ENCODE results near the gene SAMD4B.

SAMD4B gene

DNA sequence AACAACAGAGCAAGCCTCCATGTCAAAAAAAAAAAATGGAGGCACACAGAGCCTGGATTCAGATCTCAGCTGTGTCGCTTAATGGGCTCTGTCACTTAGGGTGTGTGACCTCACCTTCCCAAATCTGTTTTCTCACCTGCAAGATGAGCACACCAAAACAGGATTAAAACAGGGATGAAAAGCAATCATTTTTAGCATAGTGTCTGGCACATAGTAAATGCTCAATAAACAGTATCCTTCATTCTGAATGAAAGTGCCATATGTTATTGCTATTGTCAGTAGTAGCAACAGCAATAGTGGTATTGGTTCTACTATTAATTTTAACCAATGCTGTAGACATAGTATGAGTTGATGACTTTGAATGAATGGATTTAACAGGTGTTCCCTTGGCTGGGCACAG, 23.3 kb downstream of the SAMD4B start:
- H3K27me3 ChIP-seq (ENCODE audit: insufficient read depth, low read length): no peaks in the 10 kb centered on the region
- H2AFZ ChIP-seq (ENCODE audit: low read length): no peak overlapping the region
- no peak overlapping the region for H3K4me3 ChIP-seq (ENCODE audit: low read depth, low read length, poor library complexity, severe bottlenecking)
- H3K79me2 ChIP-seq (ENCODE audit: insufficient read depth, low read length): no peaks in the 10 kb centered on the region
- peaks cover 20% of the 10 kb centered on the region for H3K4me1 ChIP-seq (ENCODE audit: insufficient read depth, low read length, severe bottlenecking)
- no peaks in the 10 kb centered on the region for H3F3A ChIP-seq (ENCODE audit: insufficient read depth, low read length)
- no peaks in the 10 kb centered on the region for H4K20me1 ChIP-seq (ENCODE audit: insufficient read depth, low read length)
- peaks cover 61% of the 10 kb centered on the region for H3K36me3 ChIP-seq (ENCODE audit: insufficient read depth, low read length)
- H3K9me3 ChIP-seq (ENCODE audit: low read length): no peaks in the 10 kb centered on the region
- no peak overlapping the region for H3K9ac ChIP-seq (ENCODE audit: low read length)
- no peaks in the 10 kb centered on the region for H3K9me2 ChIP-seq (ENCODE audit: low read depth, low read length)
- TF ChIP-seq, protein P1, sequence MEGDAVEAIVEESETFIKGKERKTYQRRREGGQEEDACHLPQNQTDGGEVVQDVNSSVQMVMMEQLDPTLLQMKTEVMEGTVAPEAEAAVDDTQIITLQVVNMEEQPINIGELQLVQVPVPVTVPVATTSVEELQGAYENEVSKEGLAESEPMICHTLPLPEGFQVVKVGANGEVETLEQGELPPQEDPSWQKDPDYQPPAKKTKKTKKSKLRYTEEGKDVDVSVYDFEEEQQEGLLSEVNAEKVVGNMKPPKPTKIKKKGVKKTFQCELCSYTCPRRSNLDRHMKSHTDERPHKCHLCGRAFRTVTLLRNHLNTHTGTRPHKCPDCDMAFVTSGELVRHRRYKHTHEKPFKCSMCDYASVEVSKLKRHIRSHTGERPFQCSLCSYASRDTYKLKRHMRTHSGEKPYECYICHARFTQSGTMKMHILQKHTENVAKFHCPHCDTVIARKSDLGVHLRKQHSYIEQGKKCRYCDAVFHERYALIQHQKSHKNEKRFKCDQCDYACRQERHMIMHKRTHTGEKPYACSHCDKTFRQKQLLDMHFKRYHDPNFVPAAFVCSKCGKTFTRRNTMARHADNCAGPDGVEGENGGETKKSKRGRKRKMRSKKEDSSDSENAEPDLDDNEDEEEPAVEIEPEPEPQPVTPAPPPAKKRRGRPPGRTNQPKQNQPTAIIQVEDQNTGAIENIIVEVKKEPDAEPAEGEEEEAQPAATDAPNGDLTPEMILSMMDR (IDR thresholded peaks at IDR 0.05; ENCODE audit: low read length): no peak
- TF ChIP-seq EZH2 (IDR thresholded peaks at IDR 0.05; ENCODE audit: borderline replicate concordance, low read length): no peak
- H3K4me2 ChIP-seq (ENCODE audit: low read length): no peak overlapping the region
- H3K27ac ChIP-seq (ENCODE audit: low read depth, low read length, poor library complexity, severe bottlenecking): no peak overlapping the region

- Histone ChIP-seq H3K79me2 (ENCODE audit: insufficient read depth, low read length) (no peaks in the 10 kb centered on the region), H3K9ac (ENCODE audit: low read length) (no peak overlapping the region), H3K36me3 (ENCODE audit: insufficient read depth, low read length) (peaks cover 65% of the 10 kb centered on the region), H3K4me2 (ENCODE audit: low read length) (no peak overlapping the region), H3K9me2 (ENCODE audit: low read depth, low read length) (no peaks in the 10 kb centered on the region), H3K27ac (ENCODE audit: low read depth, low read length, poor library complexity, severe bottlenecking) (no peak overlapping the region), H4K20me1 (ENCODE audit: insufficient read depth, low read length) (no peaks in the 10 kb centered on the region), H3F3A (ENCODE audit: insufficient read depth, low read length) (no peaks in the 10 kb centered on the region), H3K4me3 (ENCODE audit: low read depth, low read length, poor library complexity, severe bottlenecking) (no peak overlapping the region), H3K4me1 (ENCODE audit: insufficient read depth, low read length, severe bottlenecking) (peaks cover 2% of the 10 kb centered on the region), H2AFZ (ENCODE audit: low read length) (no peak overlapping the region), H3K9me3 (ENCODE audit: low read length) (no peaks in the 10 kb centered on the region), H3K27me3 (ENCODE audit: insufficient read depth, low read length) (no peaks in the 10 kb centered on the region)
- TF ChIP-seq EZH2 (IDR thresholded peaks at IDR 0.05; ENCODE audit: borderline replicate concordance, low read length): no peak
- TF ChIP-seq, protein P1 (IDR thresholded peaks at IDR 0.05; ENCODE audit: low read length): no peak
Measured at GRCh38 chr19:39369200-39369599, 27.0 kb downstream of the SAMD4B start.

DNA sequence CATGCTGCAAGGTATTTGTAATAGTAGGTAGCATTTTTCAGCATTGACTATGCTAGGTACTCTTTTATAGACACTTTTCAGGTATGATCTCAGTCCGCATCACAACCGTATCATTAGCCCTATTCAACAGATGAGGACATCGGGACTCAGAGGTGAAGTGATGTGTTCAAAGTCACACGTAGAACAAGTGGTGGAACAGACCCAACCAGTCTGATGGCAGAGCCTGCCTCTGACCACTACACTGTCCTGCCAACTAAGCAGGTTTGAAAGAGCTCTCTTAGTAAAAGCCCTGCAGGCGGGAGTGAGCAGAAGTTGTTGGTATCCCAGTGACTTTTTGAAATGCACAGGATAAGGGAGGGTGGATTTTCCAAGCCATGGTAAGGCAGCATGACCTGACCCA, 28.5 kb downstream of the SAMD4B start:
- no peak overlapping the region for H3K4me2 ChIP-seq (ENCODE audit: low read length)
- no peaks in the 10 kb centered on the region for H3F3A ChIP-seq (ENCODE audit: insufficient read depth, low read length)
- TF ChIP-seq, protein P1 (IDR thresholded peaks at IDR 0.05; ENCODE audit: low read length): no peak
- no peak for TF ChIP-seq EZH2 (IDR thresholded peaks at IDR 0.05; ENCODE audit: borderline replicate concordance, low read length)
- H2AFZ ChIP-seq (ENCODE audit: low read length): no peak overlapping the region
- peaks cover 68% of the 10 kb centered on the region for H3K36me3 ChIP-seq (ENCODE audit: insufficient read depth, low read length)
- no peaks in the 10 kb centered on the region for H4K20me1 ChIP-seq (ENCODE audit: insufficient read depth, low read length)
- no peaks in the 10 kb centered on the region for H3K9me3 ChIP-seq (ENCODE audit: low read length)
- no peak overlapping the region for H3K9ac ChIP-seq (ENCODE audit: low read length)
- H3K79me2 ChIP-seq (ENCODE audit: insufficient read depth, low read length): no peaks in the 10 kb centered on the region
- H3K27me3 ChIP-seq (ENCODE audit: insufficient read depth, low read length): no peaks in the 10 kb centered on the region
- no peak overlapping the region for H3K27ac ChIP-seq (ENCODE audit: low read depth, low read length, poor library complexity, severe bottlenecking)
- no peak overlapping the region for H3K4me3 ChIP-seq (ENCODE audit: low read depth, low read length, poor library complexity, severe bottlenecking)
- H3K4me1 ChIP-seq (ENCODE audit: insufficient read depth, low read length, severe bottlenecking): no peaks in the 10 kb centered on the region
- no peaks in the 10 kb centered on the region for H3K9me2 ChIP-seq (ENCODE audit: low read depth, low read length)
